Tibial nerve (tissue), 4 donors: ENCODE results near the gene TLX2.

Experiments
- CTCF ChIP-seq, 5 experiments: fragments of 200-600 bp in 3 of 5; fragments of 450-650 bp in 2 of 5; sonication (generic) in 3 of 5; IDR thresholded peaks; one replicate each; pipeline ENCODE4 v1.5.1; 2016 to 2019; ENCODE audit warnings: antibody characterized with exemption in 5 of 5, mild to moderate bottlenecking in 3 of 5, moderate library complexity in 2 of 5
- EP300 ChIP-seq, 2 donors: sonication (generic); formaldehyde crosslinking; IDR thresholded peaks; one replicate each; pipeline ENCODE4 v1.6.1; 2017; ENCODE audit warnings: antibody characterized with exemption in 2 of 2, mild to moderate bottlenecking in 1 of 2
- POLR2A ChIP-seq, 2 donors: fragments of 450-650 bp; IDR thresholded peaks; one replicate each; pipeline ENCODE4 v1.6.1; 2017; ENCODE audit warnings: antibody characterized with exemption in 2 of 2, mild to moderate bottlenecking in 2 of 2, moderate library complexity in 2 of 2

DNA sequence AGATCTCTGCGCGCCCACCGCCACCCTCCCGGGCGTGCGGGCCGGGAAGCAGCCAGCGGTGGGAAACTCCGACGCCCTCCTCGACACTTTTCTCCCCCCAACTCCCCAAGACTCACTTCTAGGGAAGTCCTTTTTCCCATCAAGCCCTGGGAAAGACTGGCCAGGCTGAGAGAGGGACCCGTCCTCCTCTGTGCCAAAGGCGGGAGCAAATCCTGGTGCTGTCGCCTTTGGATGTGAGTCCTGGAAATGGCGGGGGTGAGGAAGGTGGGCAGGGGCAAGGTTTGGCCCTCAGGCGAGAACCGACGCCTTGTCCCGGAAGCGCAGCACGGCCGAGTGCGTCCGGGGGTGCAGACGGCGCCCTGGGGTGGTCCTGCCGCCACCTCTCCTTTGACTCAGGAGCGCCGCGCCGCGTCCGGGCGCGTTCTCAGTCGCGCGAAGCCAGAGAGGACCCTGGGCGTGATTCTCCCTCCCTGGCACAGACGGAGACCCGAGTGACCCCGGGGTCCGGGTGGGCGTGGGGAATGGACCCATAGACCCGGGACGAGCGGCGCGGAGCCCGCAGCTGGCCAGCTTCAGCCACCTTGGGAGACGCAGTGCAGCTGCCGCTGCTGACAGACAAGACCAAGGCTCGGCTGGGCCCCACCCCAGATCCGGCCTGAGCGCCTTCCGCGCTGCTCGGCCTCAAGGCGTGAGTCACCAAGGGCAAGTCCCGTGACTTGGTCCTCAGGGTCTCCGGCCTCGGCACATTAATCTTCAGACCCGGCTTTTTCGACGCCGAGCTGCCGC lies 11.3 kb upstream of the TLX2 start:
- TF ChIP-seq CTCF (IDR thresholded peaks at IDR 0.05) (peak in 1 of 5 experiments; percentile 27), POLR2A (IDR thresholded peaks at IDR 0.05) (peak; percentile 34 to 36), EP300 (IDR thresholded peaks at IDR 0.05) (peak in 1 of 2 donors; percentile 77)
